A549 treated with CORT108297 at 1 μM for 4 hours (cell line): ENCODE measurements around the gene NPRL2. TPM values are rescaled to one million over a fixed set of nuclear protein-coding genes. Genes with fewer than 3 reads are reported as not detected.

Experiments used
- total RNA-seq: library from RNA; stranded (reverse); fragments of 200-300 nt; extraction: Qiagen RNA extraction; gene quantifications from 5 replicates; pipeline ENCODE4 v1.2.3, GENCODE V29; 2022

The NPRL2 gene
- 12.2 to 15.4 TPM (median 13.0 TPM) in 5 replicates for total RNA-seq

GRCh38 chr3:50350527-50351322 is at the start of gene NPRL2, which contains the start of gene CYB561D2:
Gene NPRL2, minus strand, starts transcription at chr3:50350775. Its CDS starts 123 bp downstream, at chr3:50350652.
Gene CYB561D2, plus strand, starts transcription at chr3:50350862. Its CDS starts 572 bp downstream, at chr3:50351434.

GRCh38 chr3:50358911-50359759 is 8.6 kb upstream of the NPRL2 start, which contains the start of gene TMEM115:
Gene TMEM115, minus strand, starts transcription at chr3:50359521. Its CDS starts 458 bp downstream, at chr3:50359063.

GRCh38 chr3:50345586-50346234 is 4.9 kb downstream of the NPRL2 start, which contains the start of gene ZMYND10:
Gene ZMYND10, minus strand, starts transcription at chr3:50345732. Its CDS starts 153 bp downstream, at chr3:50345579.

GRCh38 chr3:50340448-50341329 is 9.9 kb downstream of the NPRL2 start, which contains the start of gene RASSF1:
Gene RASSF1, minus strand, starts transcription at chr3:50340836. Its CDS starts 31 bp downstream, at chr3:50340805.

GRCh38 chr3:50327943-50328691 is 22.5 kb downstream of the NPRL2 start, which contains the start of gene TUSC2:
Gene TUSC2, minus strand, starts transcription at chr3:50328223. Its CDS starts 124 bp downstream, at chr3:50328099.

GRCh38 chr3:50322386-50323091 is 28.0 kb downstream of the NPRL2 start, which contains the start of gene HYAL2:
Gene HYAL2, minus strand, starts transcription at chr3:50322745. Its CDS starts 2,256 bp downstream, at chr3:50320489.

GRCh38 chr3:50303013-50303815 is 47.4 kb downstream of the NPRL2 start, which contains the start of gene HYAL1:
Gene HYAL1, minus strand, starts transcription at chr3:50303574. Its CDS starts 618 bp downstream, at chr3:50302956.

GRCh38 chr3:50298836-50299637 is 51.5 kb downstream of the NPRL2 start, which contains the start of the genes HYAL3 and NAA80:
Gene HYAL3, minus strand, starts transcription at chr3:50299405. Its CDS starts 3,803 bp downstream, at chr3:50295602.
Gene NAA80, minus strand, starts transcription at chr3:50299405. Its CDS starts 1,942 bp downstream, at chr3:50297463.

Other genes starting within 250 kb of the NPRL2 start
- gene SEMA3F, start 195.5 kb downstream of the NPRL2 start, total RNA-seq = 7.0 to 12.2 TPM (median 10.6 TPM) in 5 replicates
- gene GNAT1, start 159.2 kb downstream of the NPRL2 start, total RNA-seq = 0.06 TPM in 1 of 5 replicates, not detected in the others
- gene SLC38A3, start 145.5 kb downstream of the NPRL2 start, total RNA-seq = 0.02 to 0.23 TPM (median 0.08 TPM) in 4 of 5 replicates, not detected in the other
- 34.4 to 48.3 TPM (median 45.0 TPM) in 5 replicates for gene GNAI2, start 114.6 kb downstream of the NPRL2 start, total RNA-seq
- 5.6 to 10.6 TPM (median 8.3 TPM) in 5 replicates for gene SEMA3B, start 81.6 kb downstream of the NPRL2 start, total RNA-seq
- 0.09 TPM in 2 of 5 replicates, not detected in the others for gene LSMEM2, start 71.7 kb downstream of the NPRL2 start, total RNA-seq
- 72.3 to 104 TPM (median 92.6 TPM) in 5 replicates for gene IFRD2, start 58.3 kb downstream of the NPRL2 start, total RNA-seq
- gene HYAL3, start 51.4 kb downstream of the NPRL2 start, total RNA-seq = 7.0 to 9.6 TPM (median 8.9 TPM) in 5 replicates
- gene NAA80, start 51.4 kb downstream of the NPRL2 start, total RNA-seq = 4.6 to 7.6 TPM (median 7.1 TPM) in 5 replicates
- gene HYAL1, start 47.2 kb downstream of the NPRL2 start, total RNA-seq = 0.37 to 0.52 TPM (median 0.44 TPM) in 5 replicates
- gene HYAL2, start 28.0 kb downstream of the NPRL2 start, total RNA-seq = 17.4 to 28.8 TPM (median 25.6 TPM) in 5 replicates
- gene TUSC2, start 22.6 kb downstream of the NPRL2 start, total RNA-seq = 23.3 to 43.8 TPM (median 36.8 TPM) in 5 replicates
- gene RASSF1, start 9.9 kb downstream of the NPRL2 start, total RNA-seq = 16.7 to 21.1 TPM (median 20.4 TPM) in 5 replicates
- gene ZMYND10, start 5.0 kb downstream of the NPRL2 start, total RNA-seq = 0.93 to 1.8 TPM (median 1.1 TPM) in 5 replicates
- gene CYB561D2, start 87 bp upstream of the NPRL2 start, total RNA-seq = 14.7 to 22.9 TPM (median 22.3 TPM) in 5 replicates
- gene TMEM115, start 8.7 kb upstream of the NPRL2 start, total RNA-seq = 37.7 to 48.2 TPM (median 47.5 TPM) in 5 replicates
- 0.46 to 0.54 TPM (median 0.51 TPM) in 5 replicates for gene CACNA2D2, start 152.9 kb upstream of the NPRL2 start, total RNA-seq
- gene C3orf18, start 217.0 kb upstream of the NPRL2 start, total RNA-seq = 2.4 to 2.7 TPM (median 2.6 TPM) in 5 replicates
- 4.9 to 7.3 TPM (median 7.0 TPM) in 5 replicates for gene HEMK1, start 218.7 kb upstream of the NPRL2 start, total RNA-seq